ENCODE results near the gene TRIM2. TPM values are rescaled to one million over a fixed set of nuclear protein-coding genes. Genes with fewer than 3 reads are reported as not detected.

Gene TRIM2
- total and polyA plus RNA-seq, 11 donors, result 5.5 to 30.5 (median 18.5) TPM

DNA sequence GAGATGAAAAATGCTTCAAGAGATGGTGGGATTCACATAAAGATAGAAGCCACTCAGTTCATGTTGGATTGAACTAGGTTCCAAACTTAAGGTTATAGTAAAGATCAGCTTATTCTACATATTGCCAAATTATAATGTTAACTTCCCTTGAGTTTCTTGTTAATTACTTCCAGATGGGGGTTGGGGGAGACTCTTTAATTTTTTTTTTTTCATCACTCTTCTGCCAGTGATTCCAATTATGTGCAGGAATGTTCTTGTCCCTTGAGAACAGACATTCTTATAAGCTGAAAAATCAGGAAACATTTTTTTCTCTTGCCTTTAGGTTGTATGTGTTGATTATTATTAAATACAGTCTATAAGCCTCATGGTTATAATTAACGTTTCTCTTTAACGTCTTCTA, 170.2 kb downstream of the TRIM2 start:
- DNase-seq, result no peak
- 37 to 49% (median 45%) methylated on average over 2 of the region's 2 CpGs for WGBS, 4 donors
- TF ChIP-seq, protein P1, sequence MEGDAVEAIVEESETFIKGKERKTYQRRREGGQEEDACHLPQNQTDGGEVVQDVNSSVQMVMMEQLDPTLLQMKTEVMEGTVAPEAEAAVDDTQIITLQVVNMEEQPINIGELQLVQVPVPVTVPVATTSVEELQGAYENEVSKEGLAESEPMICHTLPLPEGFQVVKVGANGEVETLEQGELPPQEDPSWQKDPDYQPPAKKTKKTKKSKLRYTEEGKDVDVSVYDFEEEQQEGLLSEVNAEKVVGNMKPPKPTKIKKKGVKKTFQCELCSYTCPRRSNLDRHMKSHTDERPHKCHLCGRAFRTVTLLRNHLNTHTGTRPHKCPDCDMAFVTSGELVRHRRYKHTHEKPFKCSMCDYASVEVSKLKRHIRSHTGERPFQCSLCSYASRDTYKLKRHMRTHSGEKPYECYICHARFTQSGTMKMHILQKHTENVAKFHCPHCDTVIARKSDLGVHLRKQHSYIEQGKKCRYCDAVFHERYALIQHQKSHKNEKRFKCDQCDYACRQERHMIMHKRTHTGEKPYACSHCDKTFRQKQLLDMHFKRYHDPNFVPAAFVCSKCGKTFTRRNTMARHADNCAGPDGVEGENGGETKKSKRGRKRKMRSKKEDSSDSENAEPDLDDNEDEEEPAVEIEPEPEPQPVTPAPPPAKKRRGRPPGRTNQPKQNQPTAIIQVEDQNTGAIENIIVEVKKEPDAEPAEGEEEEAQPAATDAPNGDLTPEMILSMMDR (IDR thresholded peaks at IDR 0.05), result no peak
- no peak for TF ChIP-seq POLR2A (IDR thresholded peaks at IDR 0.05)
- no peak overlapping the region for H3K4me3 ChIP-seq
- H3K36me3 ChIP-seq, result no peaks in the 10 kb centered on the region
- ATAC-seq, result no peak
- intact Hi-C loops (cut with DNase I), result no loop called here
- no peaks in the 10 kb centered on the region for H3K27me3 ChIP-seq
- H3K9me3 ChIP-seq, result peaks cover 0 to 18% (median 0%) of the 10 kb centered on the region in 12 donors
- H3K4me1 ChIP-seq, result no peaks in the 10 kb centered on the region
- H3K27ac ChIP-seq, result no peak overlapping the region

DNA sequence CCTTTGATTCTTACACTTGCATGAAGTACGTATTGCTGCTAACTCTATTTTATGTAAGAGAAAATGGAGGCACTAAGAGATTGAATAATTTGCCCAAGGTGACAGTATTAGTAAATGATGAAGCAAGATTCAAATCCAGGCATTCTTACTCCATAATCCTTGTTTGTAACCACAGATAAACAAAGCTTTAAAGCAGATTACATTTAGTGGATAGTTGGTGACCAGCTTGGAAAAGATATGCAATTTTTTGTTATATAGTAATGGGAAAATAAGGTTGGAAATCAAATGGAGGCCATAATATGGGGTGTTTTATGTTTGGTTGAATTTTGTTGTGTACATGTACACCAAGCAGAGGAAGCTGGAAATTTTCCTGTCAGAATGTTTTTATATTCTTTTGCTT, 171.1 kb downstream of the TRIM2 start:
- H3K9me3 ChIP-seq, result peaks cover 0 to 18% (median 0%) of the 10 kb centered on the region in 12 donors
- no peak overlapping the region for H3K4me3 ChIP-seq
- ATAC-seq (no peak), DNase-seq (no peak)
- no peaks in the 10 kb centered on the region for H3K4me1 ChIP-seq
- WGBS, 4 donors, result 89 to 95% (median 90%) methylated on average over 1 of the region's 1 CpG
- no peak overlapping the region for H3K27ac ChIP-seq
- H3K27me3 ChIP-seq, result no peaks in the 10 kb centered on the region
- intact Hi-C loops (cut with DNase I), result no loop called here
- TF ChIP-seq, protein P1 (IDR thresholded peaks at IDR 0.05), result no peak
- TF ChIP-seq POLR2A (IDR thresholded peaks at IDR 0.05), result no peak
- H3K36me3 ChIP-seq, result no peaks in the 10 kb centered on the region

DNA sequence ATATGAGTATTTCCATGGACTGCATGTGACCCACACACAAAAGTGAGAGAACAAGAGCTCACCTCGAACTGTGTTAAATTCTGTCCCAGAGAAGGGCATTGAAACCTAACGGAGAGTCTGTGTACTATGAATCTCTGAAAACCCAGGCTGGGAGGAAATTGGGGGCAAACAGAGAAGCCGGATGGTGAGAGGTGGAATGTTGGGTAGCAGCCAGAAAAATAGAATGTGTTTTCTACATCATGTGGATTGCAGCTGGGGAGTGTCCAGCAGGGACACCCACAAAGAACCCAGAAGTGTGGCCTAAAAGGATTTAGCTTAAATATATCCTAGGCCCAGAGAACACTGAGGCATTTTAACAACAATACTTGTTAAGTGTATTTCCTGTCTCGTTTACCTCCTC, 178.9 kb downstream of the TRIM2 start:
- 39 to 62% (median 48%) methylated on average over 4 of the region's 4 CpGs for WGBS, 4 donors
- H3K9me3 ChIP-seq, result no peaks in the 10 kb centered on the region
- no peaks in the 10 kb centered on the region for H3K36me3 ChIP-seq
- H3K4me3 ChIP-seq, result no peak overlapping the region
- TF ChIP-seq POLR2A (IDR thresholded peaks at IDR 0.05), result no peak
- TF ChIP-seq, protein P1 (IDR thresholded peaks at IDR 0.05), result no peak
- DNase-seq (no peak), ATAC-seq (no peak)
- intact Hi-C loops (cut with DNase I), result no loop called here
- H3K27ac ChIP-seq, result no peak overlapping the region
- H3K4me1 ChIP-seq, result peaks cover 0 to 4% (median 0%) of the 10 kb centered on the region in 12 donors
- no peaks in the 10 kb centered on the region for H3K27me3 ChIP-seq

DNA sequence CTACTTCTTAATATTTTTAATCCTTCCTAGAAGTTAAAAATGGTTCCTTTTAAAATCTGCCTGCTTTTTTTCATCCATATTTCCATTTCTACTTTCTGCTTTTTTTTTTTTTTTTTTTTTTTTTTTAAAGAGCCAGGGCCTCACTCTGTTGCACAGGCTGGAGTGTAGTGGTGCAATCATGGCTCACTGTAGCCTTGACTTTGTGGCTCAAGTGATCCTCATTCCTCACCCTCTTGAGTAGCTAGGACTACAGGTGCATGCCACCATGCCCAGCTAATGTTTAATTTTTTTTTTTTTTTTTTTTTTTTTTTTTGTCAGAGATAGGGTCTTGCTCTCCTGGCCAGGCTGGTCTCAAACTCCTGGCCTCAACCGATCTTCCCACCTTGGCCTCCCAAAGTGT, 179.9 kb downstream of the TRIM2 start:
- DNase-seq (no peak), ATAC-seq (no peak)
- intact Hi-C loops (cut with DNase I), result no loop called here
- no peak overlapping the region for H3K27ac ChIP-seq
- peaks cover 0 to 4% (median 0%) of the 10 kb centered on the region in 12 donors for H3K4me1 ChIP-seq
- no peak overlapping the region for H3K4me3 ChIP-seq
- 97 to 100% (median 99%) methylated on average over 1 of the region's 1 CpG for WGBS, 4 donors
- no peaks in the 10 kb centered on the region for H3K27me3 ChIP-seq
- H3K36me3 ChIP-seq, result no peaks in the 10 kb centered on the region
- no peaks in the 10 kb centered on the region for H3K9me3 ChIP-seq
- no peak for TF ChIP-seq POLR2A (IDR thresholded peaks at IDR 0.05)
- TF ChIP-seq, protein P1 (IDR thresholded peaks at IDR 0.05), result no peak

All from heart left ventricle (tissue), 16 donors.